IPS-15b (cell line): ENCODE data around the gene GUSB.
"Not testable (repeated sequence)": the region's sequence is repeated elsewhere in the genome, so short reads cannot be mapped to it uniquely, and the experiment has no call there.

Source experiments
- H3K27me3 ChIP-seq: one replicate; pipeline ENCODE4 v1.6.1; 2013; ENCODE audit warnings: low read length; ENCODE audit not compliant: control insufficient read depth, insufficient read depth
- H3K36me3 ChIP-seq: one replicate; pipeline ENCODE4 v1.6.1; 2013; ENCODE audit warnings: low read length; ENCODE audit not compliant: control insufficient read depth, insufficient read depth
- H3K4me1 ChIP-seq: one replicate; pipeline ENCODE4 v1.6.1; 2013; ENCODE audit warnings: mild to moderate bottlenecking, low read length; ENCODE audit not compliant: control insufficient read depth, insufficient read depth
- H3K4me3 ChIP-seq: one replicate; pipeline ENCODE4 v1.5.1; 2013; ENCODE audit warnings: low read depth, low read length
- H3K9ac ChIP-seq: one replicate; pipeline ENCODE4 v1.6.1; 2013; ENCODE audit warnings: low read depth, mild to moderate bottlenecking, low read length
- H3K9me3 ChIP-seq: one replicate; pipeline ENCODE4 v1.6.1; 2013; ENCODE audit warnings: mild to moderate bottlenecking, low read length; ENCODE audit not compliant: control insufficient read depth, insufficient read depth

GUSB gene

GRCh38 chr7:65972976-65973375 is 9.0 kb downstream of the GUSB start:
- no peaks in the 10 kb centered on the region for H3K4me1 ChIP-seq
- no peaks in the 10 kb centered on the region for H3K27me3 ChIP-seq
- H3K36me3 ChIP-seq, result peaks cover 38% of the 10 kb centered on the region
- H3K9me3 ChIP-seq, result no peaks in the 10 kb centered on the region
- no peak overlapping the region for H3K4me3 ChIP-seq
- H3K9ac ChIP-seq, result no peak overlapping the region

GRCh38 chr7:65971021-65971420 is 11.0 kb downstream of the GUSB start:
- no peak overlapping the region for H3K9ac ChIP-seq

GRCh38 chr7:65968256-65969185 is 13.5 kb downstream of the GUSB start:
- no peak overlapping the region for H3K9ac ChIP-seq
- peaks cover 42% of the 10 kb centered on the region for H3K36me3 ChIP-seq
- no peaks in the 10 kb centered on the region for H3K27me3 ChIP-seq
- no peaks in the 10 kb centered on the region for H3K9me3 ChIP-seq
- no peaks in the 10 kb centered on the region for H3K4me1 ChIP-seq
- no peak overlapping the region for H3K4me3 ChIP-seq

More at GRCh38 chr7:65971021-65971420, 11.0 kb downstream of the GUSB start:
- Histone ChIP-seq H3K27me3 (no peaks in the 10 kb centered on the region), H3K9me3 (no peaks in the 10 kb centered on the region), H3K36me3 (peaks cover 43% of the 10 kb centered on the region), H3K4me1 (no peaks in the 10 kb centered on the region), H3K4me3 (no peak overlapping the region)

- Histone ChIP-seq H3K36me3 (peaks cover 44% of the 10 kb centered on the region), H3K9ac (no peak overlapping the region), H3K9me3 (no peaks in the 10 kb centered on the region), H3K4me1 (no peaks in the 10 kb centered on the region), H3K27me3 (no peaks in the 10 kb centered on the region), H3K4me3 (no peak overlapping the region)
Observed at GRCh38 chr7:65967361-65968155, 14.5 kb downstream of the GUSB start.

GRCh38 chr7:65966146-65966545 is 15.9 kb downstream of the GUSB start:
- H3K9me3 ChIP-seq, result no peaks in the 10 kb centered on the region
- no peak overlapping the region for H3K9ac ChIP-seq
- no peaks in the 10 kb centered on the region for H3K4me1 ChIP-seq
- peaks cover 46% of the 10 kb centered on the region for H3K36me3 ChIP-seq
- H3K4me3 ChIP-seq, result no peak overlapping the region
- no peaks in the 10 kb centered on the region for H3K27me3 ChIP-seq

- H3K9me3 ChIP-seq, result not testable (repeated sequence)
Observed at GRCh38 chr7:65964671-65965070, 17.3 kb downstream of the GUSB start.

GRCh38 chr7:65962033-65962432 is 20.0 kb downstream of the GUSB start:
- Histone ChIP-seq H3K4me3 (no peak overlapping the region), H3K9ac (no peak overlapping the region), H3K36me3 (peaks cover 42% of the 10 kb centered on the region), H3K9me3 (no peaks in the 10 kb centered on the region), H3K27me3 (no peaks in the 10 kb centered on the region), H3K4me1 (no peaks in the 10 kb centered on the region)

More at GRCh38 chr7:65964671-65965070, 17.3 kb downstream of the GUSB start:
- peaks cover 49% of the 10 kb centered on the region for H3K36me3 ChIP-seq
- H3K4me3 ChIP-seq, H3K4me1 ChIP-seq, H3K27me3 ChIP-seq, H3K9ac ChIP-seq: not testable (repeated sequence)

- Histone ChIP-seq H3K9me3 (no peaks in the 10 kb centered on the region), H3K27me3 (no peaks in the 10 kb centered on the region), H3K9ac (no peak overlapping the region), H3K36me3 (peaks cover 35% of the 10 kb centered on the region), H3K4me1 (no peaks in the 10 kb centered on the region), H3K4me3 (no peak overlapping the region)
Observed at GRCh38 chr7:65960351-65961074, 21.5 kb downstream of the GUSB start.

- Histone ChIP-seq H3K36me3 (peaks cover 6% of the 10 kb centered on the region), H3K9me3 (no peaks in the 10 kb centered on the region), H3K4me3 (no peak overlapping the region), H3K4me1 (no peaks in the 10 kb centered on the region), H3K27me3 (no peaks in the 10 kb centered on the region), H3K9ac (no peak overlapping the region)
Observed at GRCh38 chr7:65955718-65956117, 26.3 kb downstream of the GUSB start.

- Histone ChIP-seq H3K36me3 (no peaks in the 10 kb centered on the region), H3K4me1 (no peaks in the 10 kb centered on the region), H3K27me3 (no peaks in the 10 kb centered on the region), H3K9ac (no peak overlapping the region), H3K9me3 (no peaks in the 10 kb centered on the region), H3K4me3 (no peak overlapping the region)
Observed at GRCh38 chr7:65953890-65954450, 28.0 kb downstream of the GUSB start.

- H3K4me1 ChIP-seq, result no peaks in the 10 kb centered on the region
- H3K4me3 ChIP-seq, result no peak overlapping the region
- H3K36me3 ChIP-seq, result no peaks in the 10 kb centered on the region
- H3K9me3 ChIP-seq, result no peaks in the 10 kb centered on the region
- no peak overlapping the region for H3K9ac ChIP-seq
- H3K27me3 ChIP-seq, result no peaks in the 10 kb centered on the region
Observed at GRCh38 chr7:65953001-65953720, 28.9 kb downstream of the GUSB start.
